DMS114 treated with DMSO at 0.1 percent for 48 hours (cell line): Measurements from ENCODE around the gene PCMTD2.

Source experiments
- DNase-seq: peaks from one replicate; lab custom pipeline; 2025; ENCODE audit not compliant: unreplicated experiment; lab: John Stamatoyannopoulos, UW

PCMTD2 gene

DNA sequence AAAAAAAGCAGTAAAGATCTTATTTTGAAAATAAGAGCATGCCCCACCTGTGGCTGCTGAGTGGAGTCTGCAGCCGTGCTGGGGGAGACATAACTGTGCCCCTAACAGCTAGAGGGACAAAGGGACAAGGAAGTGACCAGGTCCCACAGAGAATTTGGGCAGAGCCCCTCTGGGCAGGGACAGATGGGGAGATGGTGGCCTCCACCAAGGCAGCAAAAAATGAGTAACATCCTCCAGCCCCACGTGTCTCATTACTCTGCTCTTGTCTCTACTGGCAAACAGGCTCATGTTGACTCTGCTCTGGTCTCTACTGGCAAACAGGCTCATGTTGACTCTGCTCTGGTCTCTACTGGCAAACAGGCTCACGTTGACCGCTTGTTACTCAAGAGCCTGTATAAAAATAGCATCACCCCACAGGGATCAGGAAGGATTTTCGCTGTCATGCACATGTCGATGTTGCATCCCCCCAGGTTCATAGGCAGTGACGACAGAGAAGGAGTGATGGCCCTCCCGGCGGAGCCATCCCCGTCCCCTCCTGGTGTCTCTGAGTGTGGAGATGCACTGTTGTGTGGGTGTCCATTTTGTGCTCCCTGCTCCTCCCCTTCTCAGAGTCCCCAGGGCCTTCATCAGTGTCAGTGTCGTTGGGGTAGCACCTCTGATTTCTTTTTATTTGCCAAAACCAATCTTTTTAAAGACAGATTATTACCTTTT lies 17.3 kb upstream of the PCMTD2 start:
- DNase-seq: no peak

DNA sequence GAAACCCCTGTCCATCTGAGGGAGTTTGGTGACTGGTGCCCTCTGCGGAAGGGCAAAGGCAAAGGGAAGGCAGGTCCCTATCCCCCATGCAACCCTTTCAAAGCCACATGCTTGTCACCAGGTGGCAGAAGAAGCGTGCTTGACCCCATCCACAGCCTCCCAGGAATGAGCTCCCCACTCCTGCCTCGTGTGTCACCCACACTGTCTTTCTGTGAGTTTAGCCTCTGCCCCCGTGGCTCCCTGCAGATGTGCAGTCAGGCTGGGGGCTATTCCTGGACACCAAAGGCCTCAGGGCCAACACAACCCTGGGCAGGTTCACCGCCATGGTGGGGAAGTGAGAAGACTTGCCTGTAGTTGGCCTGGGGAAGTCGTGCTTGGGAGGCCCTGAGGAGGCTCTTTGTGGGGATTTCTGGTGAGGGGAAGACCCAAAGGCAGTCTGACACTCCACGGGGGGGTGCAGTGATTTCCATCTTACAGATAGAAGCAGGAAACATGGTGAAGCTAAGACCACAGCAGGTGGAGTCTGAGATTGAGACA lies 16.6 kb upstream of the PCMTD2 start:
- no peak for DNase-seq

DNA sequence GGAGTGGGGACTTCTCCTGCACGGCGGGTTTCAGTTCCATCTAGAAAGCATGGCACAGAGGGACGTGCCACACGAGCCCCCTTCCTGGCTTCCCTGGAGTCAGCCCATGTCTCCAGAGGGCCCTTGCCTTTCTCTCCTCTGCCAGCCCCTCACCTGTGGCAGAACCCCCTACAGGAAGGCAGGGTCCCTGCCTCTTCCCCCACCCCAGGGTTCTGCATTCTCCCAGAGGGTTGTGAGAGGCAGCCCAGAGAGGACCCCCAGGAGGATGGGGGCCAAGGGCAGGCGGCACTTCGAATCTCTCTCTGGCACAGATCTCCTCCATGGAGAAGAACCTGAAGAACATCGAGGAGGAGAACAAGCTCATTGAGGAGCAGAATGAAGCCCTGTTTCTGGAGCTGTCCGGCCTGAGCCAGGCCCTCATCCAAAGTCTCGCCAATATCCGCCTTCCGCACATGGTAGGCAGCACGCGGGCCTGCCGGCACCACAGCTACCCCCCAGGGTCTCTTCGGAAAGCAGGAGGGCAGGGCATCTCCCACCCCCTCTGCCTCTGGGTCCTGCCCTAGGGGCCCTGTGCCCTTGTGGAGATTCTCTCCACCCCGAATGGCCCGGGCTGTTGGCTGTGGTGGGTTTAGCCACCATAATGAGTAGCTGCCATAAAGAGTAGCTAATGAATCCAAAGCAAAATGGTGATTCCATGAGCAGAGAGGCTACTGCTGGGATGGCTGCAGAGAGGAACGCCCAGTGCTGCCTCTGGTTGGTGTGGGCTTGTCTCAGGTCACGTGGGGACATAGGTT lies 15.9 kb upstream of the PCMTD2 start:
- DNase-seq: no peak

DNA sequence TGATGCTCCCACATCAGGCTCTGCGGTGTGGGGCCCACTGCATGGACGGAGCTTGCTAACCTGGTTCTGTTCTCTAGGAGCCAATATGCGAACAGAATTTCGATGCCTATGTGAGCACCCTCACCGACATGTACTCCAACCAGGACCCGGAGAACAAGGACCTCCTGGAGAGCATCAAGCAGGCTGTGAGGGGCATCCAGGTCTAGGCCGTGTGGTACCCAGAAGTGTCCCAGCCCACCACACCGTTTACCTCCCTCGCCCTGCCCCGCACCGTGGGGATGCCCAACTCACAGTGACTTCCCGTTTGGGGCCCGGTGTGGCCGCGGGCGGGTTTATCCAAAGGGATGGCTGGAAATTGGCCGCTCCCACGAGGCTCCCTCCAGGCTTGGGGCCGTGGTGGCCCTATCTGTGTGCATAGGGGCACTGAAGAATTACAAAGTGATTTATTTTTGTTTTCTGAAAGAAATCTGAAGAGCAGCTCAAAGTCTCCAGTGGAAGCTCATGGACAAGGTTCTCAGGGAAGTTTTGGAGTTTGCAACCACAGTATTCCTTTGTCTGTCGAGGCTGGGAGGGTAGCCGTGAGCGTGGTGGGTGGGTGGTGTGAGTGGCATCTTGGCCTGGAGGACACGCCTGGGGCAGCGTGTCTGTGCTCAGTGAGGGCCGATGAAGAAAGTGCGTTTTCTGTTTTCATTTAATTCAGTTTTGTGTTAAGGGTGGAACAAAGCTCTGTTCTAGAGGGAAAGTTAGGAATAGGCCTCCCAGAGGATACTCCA lies 15.1 kb upstream of the PCMTD2 start:
- no peak for DNase-seq

DNA sequence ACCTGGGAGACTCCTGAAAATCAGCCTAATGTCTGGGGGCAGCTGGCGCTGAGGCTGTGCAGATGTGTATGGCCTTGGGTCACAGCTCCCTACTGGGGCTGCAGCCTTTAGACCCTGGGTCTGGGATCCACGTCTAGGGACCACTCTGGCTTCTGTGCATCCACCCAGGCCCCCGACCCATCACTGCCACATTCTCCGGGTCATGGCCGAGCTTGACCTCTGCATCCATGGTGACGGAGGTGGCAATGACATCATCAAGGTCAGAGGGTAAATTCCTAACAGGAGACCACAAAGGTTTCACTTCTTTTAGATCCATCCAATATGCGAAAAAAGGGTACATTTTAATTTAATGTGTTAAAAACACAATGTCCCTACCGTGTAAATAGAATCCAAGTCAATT lies 14.5 kb upstream of the PCMTD2 start:
- DNase-seq: no peak

DNA sequence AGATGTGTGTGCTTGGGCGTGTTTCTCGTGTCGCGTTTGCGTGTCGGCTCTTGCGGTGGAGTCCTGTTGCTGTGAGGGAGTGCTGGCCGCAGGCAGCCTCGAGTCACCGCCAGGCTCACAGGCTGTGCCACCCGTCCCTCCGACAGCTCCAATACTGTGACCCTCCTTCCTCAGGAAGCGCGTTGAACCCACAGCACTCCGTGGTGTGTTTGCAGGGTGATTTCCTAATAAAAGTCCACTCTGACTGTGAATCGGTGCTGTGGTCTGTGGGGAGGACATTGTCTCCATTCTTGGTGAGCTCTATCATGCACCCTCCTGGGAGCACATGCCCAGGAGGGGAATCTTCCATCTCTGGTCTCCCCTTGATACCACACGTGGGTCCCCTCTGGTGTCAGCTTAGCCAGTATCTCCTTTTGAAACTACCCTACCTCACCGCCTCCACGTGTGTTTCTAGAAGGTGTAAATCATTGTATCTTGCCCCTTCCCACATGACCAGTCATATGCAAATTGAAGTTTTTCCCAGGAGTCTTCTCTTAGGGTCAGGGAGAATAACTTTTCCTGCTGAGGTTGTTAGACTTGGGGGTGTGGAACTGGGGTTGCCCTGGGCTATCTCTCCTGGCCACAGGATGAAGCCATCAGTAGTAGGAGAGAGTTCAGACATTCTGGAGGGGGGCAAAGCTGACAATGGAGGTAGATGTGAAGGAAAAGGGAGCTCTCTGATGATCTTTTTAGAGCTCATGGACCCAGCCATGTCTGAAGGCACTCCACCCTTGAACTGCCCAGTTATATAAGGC lies 13.3 kb upstream of the PCMTD2 start:
- no peak for DNase-seq

DNA sequence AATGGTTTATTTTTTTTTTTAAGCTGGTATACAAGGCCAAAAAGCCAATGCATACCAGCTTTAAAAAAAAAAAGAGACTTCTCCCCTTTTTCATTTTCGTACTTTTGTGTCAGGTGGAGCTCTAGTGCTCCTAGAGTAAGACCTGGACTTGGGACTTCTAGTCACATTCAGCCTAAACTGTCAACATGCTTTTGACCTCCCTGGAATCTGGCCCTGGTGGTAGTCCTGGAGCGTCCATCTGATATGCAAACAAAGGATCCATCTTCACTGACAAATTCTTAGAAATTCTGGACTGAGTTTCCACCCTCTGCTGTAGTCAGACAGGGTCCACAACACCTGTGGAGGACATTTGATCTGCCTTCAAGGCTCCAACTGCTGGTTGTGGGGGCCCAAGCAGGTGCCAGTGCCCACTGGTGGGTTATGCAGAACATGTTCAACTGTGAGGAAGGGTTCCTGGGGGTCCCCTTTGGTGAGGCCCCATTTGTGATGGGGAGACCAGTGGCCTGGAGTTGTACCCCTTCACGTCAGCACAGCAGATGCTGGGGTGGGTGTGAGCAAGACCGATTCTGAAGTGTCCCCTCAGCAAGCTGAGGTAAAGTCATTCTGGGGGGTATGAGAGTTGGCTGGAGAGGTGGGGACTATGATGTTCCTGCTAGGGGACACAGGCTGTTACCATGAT lies 12.6 kb upstream of the PCMTD2 start:
- DNase-seq: no peak

DNA sequence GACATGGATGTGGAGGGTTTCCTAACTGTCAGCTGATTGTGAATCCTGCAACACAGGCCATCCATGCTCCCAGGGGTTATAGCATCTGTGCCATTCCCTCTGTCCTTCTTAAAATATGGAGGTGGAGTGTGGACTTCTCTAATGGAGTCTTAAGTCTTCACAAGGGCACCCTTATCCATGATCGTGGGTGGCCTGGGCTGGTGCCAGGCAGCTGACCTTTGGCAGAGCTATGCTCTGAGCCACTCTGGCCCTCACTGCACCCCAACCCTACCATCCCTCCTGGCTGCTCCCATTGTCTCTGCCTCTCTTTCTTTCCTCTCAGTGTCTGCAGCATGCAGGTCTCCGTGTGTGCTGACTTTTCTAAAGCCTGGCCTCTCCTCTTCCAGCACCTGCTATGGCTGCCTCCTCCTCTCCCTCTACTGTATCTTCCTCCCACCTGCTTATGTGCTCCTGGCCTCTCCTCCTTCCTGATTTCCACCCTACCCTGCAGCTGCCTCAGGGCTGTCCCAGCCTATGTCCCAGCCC lies 11.2 kb upstream of the PCMTD2 start:
- no peak for DNase-seq

DNA sequence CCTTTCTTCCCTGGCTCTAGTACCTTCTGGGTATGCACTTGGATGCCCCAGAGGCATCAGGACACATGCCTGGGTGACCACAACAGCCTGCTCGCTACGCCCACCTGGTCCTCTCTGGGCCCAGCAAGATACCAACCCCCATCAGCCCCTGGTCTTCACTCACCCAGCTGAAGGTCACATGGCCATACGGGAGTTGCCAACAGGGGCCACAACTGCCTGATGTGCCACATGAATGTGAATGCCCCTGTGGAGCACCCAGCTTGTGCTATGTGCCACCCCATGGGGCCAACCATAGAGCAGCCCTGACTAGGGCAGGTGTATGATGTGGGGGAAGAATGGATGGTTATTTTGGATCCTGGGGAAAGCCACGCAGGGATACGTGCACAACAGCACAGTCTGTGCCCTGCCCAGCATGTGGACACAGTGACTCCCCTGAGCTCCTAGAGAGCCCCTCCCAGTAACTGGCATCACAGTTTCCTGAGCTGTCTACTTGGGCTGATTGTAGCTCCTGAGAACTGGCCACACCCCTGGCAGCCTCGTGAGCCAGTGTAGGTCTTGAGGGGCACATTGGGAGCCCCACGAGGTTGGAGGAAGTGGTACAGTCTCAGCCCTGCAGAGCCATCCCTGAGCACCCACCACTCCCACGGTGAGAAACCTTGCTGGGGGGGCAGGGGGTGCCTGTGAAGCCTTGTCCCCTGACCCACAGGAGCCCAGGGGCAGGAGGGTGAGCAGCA lies 10.5 kb upstream of the PCMTD2 start:
- no peak for DNase-seq

DNA sequence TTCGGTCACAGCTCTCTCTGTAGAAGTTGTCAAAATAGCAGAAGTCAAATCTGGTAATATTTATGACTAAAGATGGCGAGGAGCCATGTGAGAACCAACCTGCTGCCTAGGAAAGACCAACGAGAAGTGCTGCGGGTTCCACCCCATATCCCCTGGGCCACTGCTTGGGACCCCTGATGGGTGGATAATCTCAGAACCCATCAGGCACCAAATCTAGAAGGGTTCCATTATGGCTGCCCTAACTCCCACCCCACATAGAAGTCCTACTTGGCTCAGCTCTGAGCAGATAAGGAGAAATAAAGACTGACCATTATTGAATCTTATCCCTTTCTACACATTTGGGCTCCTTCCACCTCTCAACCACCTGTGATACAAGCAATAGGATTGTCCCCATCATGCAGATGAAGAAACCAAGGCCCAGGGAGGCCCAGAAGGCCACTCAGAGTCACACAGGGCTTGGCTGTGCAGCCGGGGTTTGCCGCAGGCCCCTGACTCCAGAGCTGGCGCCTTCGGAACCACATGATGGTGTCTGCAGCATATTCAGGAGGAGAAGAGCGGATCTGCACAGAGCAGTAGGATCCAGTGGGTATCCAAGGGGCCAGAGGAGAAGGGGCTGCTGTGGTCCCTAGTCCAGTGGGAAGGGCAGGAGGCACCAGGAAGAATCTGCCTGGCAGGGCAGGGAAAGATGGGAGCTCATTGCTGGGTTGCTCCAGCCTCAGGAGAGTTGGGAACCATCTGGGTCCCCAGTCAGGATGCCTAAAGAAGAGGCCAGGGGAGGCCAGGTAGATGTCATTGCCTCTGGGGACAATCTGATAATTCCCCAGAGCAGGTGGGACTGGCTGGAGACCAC lies 9.6 kb upstream of the PCMTD2 start:
- no peak for DNase-seq

DNA sequence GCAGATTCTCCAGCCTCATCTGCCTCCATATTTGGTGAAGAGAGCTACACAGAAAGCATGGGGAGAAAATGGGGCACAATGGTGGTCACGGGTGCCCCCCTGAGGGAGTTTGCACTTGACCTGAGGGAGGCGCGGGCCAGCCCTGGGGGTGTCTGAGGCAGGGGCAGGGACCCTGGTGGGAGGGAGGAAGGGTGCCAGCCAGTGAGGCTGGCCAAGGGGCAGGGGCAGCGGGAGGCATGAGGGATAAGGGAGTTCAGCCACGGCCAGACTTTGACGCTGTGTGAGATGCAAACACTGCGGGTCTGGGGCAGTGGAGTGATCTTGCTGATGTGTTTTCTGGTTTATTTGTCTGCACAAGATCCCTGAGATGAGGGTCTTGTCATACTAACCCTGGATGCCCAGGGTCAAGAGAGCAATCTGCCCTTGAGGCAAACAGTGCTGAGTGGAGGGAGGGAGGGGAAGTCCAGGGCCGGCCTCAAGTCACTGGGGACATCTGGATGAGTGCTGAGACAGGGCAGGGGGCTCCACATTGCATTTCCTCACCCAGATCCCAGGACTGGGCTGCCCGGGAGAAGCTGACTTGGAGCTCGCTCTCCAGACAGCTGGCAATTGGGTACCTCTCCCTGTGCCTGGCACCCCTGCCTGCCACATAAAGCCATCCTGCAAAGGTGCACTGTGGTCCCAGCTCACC lies 8.8 kb upstream of the PCMTD2 start:
- DNase-seq: no peak

DNA sequence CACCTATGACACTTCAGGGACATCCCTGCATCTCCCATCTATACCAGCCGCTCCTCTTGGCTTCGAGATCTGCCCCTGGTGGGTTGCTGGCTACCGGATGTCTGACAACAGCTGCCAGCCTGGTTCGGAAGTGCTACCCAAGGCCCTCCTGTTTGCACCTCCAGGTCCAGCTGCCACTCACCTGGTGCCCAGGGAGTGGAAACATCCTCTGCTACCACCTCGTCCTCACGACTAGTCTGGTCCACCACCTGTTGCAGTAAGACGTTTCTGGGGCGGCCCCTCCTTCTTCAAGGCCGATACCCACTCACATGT lies 8.3 kb upstream of the PCMTD2 start:
- DNase-seq: no peak

DNA sequence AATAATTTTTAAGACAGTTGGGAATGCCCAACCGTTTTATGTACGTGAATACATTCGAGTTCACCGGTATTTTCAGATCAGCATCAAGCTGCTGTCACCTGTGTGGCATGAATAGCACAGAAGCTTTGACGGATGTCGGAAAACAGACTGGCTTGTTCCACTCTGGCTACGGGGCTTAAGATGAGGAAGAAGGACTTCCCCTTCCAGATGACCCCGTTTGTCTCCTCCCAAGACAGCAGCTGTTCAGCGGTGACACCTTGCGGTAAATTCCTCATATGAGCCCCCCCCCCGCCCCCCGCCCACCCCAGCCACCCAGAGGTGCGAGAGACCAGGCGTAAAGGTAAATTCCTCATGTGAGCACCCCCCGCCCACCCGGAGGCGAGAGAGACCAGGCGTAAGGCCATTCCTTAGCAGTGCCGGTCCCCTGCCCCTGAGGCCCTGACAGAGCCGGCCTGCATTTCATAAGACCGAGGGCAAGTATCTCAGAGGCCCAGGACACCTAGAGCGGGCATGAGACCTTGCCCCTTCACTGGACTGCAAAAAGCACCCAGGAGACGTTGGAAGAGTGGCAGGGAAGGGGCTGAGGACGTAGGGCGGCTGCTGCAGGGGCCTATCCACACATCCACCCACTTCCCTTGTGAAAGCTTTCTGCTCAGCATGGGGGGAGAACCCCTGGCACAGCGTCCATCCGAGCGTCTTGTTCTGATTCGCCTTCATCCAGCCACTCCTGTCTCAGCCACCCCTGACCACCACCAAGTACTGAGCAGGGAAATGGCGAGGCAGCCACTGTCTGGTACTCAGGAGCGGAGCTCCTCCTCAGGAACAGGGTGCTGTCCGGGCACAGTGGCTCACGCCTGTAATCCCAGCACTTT lies 7.3 kb upstream of the PCMTD2 start:
- no peak for DNase-seq

DNA sequence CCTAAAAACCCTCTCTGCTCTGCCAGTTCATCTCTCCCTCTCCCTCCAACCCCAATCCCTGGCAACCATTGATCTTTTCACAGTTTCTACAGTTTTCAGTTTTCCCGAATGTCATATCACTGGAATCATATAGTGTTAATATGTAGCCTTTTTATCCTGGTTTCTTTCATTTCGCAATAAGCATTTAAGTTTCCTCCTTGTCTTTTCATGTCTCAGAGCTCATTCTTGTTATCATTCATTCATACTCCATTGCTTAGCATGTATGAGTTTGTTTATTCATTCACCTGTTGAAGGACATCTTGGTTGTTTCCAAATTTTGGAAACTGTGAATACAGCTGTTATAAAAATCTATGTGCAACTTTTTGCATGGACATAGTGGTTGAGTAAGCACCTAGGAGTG lies 5.5 kb upstream of the PCMTD2 start:
- DNase-seq: no peak

DNA sequence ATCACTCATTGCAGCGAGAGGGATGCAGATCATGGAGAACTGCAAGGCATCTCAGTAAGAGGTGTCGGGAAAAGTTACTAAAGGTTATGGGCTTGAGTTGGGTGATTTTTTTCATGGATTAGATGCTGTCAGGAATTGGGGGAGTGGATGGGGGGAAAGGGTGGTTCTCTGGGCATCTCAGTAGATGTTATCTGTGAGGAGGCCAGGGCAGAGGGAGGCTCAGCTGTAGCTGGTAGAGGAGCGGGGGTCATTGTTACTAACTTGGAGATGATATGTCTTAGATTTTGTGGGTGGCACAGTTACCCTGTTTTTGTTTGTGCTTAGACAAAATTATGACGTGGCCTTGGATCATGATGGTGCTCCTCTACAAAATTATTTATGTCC lies 2.6 kb upstream of the PCMTD2 start:
- no peak for DNase-seq

DNA sequence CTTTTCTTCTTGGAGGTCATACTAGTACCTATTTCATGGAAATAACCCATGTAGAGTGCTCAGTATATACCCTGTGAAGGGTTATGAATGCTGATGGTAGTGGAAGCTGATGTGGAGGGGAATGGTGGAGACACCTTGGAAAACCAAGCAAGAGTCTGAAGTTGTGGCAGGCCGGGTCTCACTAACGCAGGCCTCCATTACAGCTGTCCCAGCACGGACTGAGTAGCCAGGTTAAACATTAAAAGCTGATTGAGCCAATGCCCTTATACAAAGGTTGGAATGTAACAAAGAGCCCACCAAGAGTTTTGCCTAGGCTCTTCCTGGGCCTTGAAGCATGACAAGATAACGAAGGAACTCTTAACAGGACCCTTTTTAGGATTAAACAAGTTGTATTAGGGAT lies 2.1 kb upstream of the PCMTD2 start:
- no peak for DNase-seq

DNA sequence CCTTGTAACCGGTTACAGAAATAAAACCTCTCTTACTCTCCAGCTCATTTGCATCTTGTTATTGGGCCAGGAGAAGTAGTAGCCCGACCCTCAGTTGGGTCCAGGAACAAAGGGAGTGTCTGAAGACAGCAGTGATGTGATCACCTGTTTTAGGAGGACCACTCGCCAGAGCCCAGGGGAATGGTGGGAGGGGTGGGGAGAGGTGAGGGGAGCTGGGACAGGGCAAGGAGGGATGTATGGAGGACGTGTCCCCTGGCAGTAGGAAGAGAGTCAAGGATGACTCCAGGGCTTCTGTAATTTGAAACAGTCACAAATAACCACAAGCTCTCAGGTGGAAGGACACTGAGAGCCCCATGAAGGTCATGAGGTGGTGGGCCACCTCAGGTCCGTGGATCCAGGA lies 1.4 kb upstream of the PCMTD2 start:
- no peak for DNase-seq
